GM18502 (cell line): Measurements from ENCODE around the gene SPO11.
"Not testable (repeated sequence)": the region's sequence is repeated elsewhere in the genome, so short reads cannot be mapped to it uniquely, and the experiment has no call there.

ENCODE experiments used
- ATAC-seq: cut with Tn5 transposase; IDR thresholded peaks from one replicate; pipeline ENCODE4 v1.9.1; 2021; ENCODE audit warnings: mild to moderate bottlenecking; ENCODE audit not compliant: unreplicated experiment, poor library complexity

SPO11 gene

GRCh38 chr20:57332105-57333089 lies 2.8 kb downstream of the SPO11 start:
- ATAC-seq = no peak

GRCh38 chr20:57335392-57335791 lies 5.8 kb downstream of the SPO11 start:
- ATAC-seq = no peak

GRCh38 chr20:57341663-57342062 lies 12.1 kb downstream of the SPO11 start:
- no peak for ATAC-seq

- no peak for ATAC-seq
Measured at GRCh38 chr20:57342829-57343228, 13.2 kb downstream of the SPO11 start.

GRCh38 chr20:57346477-57346876 lies 16.9 kb downstream of the SPO11 start:
- no peak for ATAC-seq

- no peak for ATAC-seq
Measured at GRCh38 chr20:57347393-57347792, 17.8 kb downstream of the SPO11 start.

GRCh38 chr20:57348200-57348921 lies 18.8 kb downstream of the SPO11 start:
- not testable (repeated sequence) for ATAC-seq

GRCh38 chr20:57348922-57349574 lies 19.4 kb downstream of the SPO11 start:
- not testable (repeated sequence) for ATAC-seq

- ATAC-seq = no peak
Measured at GRCh38 chr20:57350081-57350710, 20.6 kb downstream of the SPO11 start.

GRCh38 chr20:57350726-57351041 lies 21.1 kb downstream of the SPO11 start:
- not testable (repeated sequence) for ATAC-seq

GRCh38 chr20:57351042-57351783 lies 21.6 kb downstream of the SPO11 start, which contains the start of gene RAE1:
TSS of gene RAE1 (plus strand) at chr20:57351255. CDS start at chr20:57354039, 2,784 bp downstream.
- peak; percentile 87 for ATAC-seq

- ATAC-seq = no peak
Measured at GRCh38 chr20:57352305-57352704, 22.7 kb downstream of the SPO11 start.

GRCh38 chr20:57353351-57353750 lies 23.7 kb downstream of the SPO11 start:
- no peak for ATAC-seq

- ATAC-seq = no peak
Measured at GRCh38 chr20:57361517-57361916, 31.9 kb downstream of the SPO11 start.

GRCh38 chr20:57364451-57364850 lies 34.8 kb downstream of the SPO11 start:
- no peak for ATAC-seq

- no peak for ATAC-seq
Measured at GRCh38 chr20:57369596-57369995, 40.0 kb downstream of the SPO11 start.

- ATAC-seq = no peak
Measured at GRCh38 chr20:57370316-57370715, 40.7 kb downstream of the SPO11 start.

GRCh38 chr20:57371363-57371762 lies 41.8 kb downstream of the SPO11 start:
- ATAC-seq = no peak

GRCh38 chr20:57372157-57372556 lies 42.6 kb downstream of the SPO11 start:
- no peak for ATAC-seq
